Measurements from ENCODE around the gene TMEM267. TPM values are rescaled to one million over a fixed set of nuclear protein-coding genes. Genes with fewer than 3 reads are reported as not detected.
"Not testable (repeated sequence)": the region's sequence is repeated elsewhere in the genome, so short reads cannot be mapped to it uniquely, and the experiment has no call there.

The TMEM267 gene
- total RNA-seq, 1 donor, result 17.4 TPM

GRCh38 chr5:43469671-43470391 lies 13.8 kb downstream of the TMEM267 start:
- H3K4me3 ChIP-seq (ENCODE audit: insufficient read depth, low read length), result no peak overlapping the region
- peaks cover 3% of the 10 kb centered on the region for H3K9me3 ChIP-seq (ENCODE audit: low read depth, low read length)
- H4K20me1 ChIP-seq (ENCODE audit: insufficient read depth, low read length), result no peaks in the 10 kb centered on the region
- H3K4me1 ChIP-seq (ENCODE audit: insufficient read depth, low read length), result no peaks in the 10 kb centered on the region
- no peak for TF ChIP-seq CTCF (IDR thresholded peaks at IDR 0.05; ENCODE audit: extremely low read depth, low read depth, low read length)
- no peak for DNase-seq (ENCODE audit: insufficient read length, low spot score, missing footprints)
- H3K4me2 ChIP-seq (ENCODE audit: insufficient read depth, low read length), result no peak overlapping the region
- H3K27me3 ChIP-seq (ENCODE audit: insufficient read depth, low read length), result no peaks in the 10 kb centered on the region
- H3K79me2 ChIP-seq (ENCODE audit: insufficient read depth, low read length), result peaks cover 46% of the 10 kb centered on the region
- peaks cover 16% of the 10 kb centered on the region for H3K36me3 ChIP-seq (ENCODE audit: insufficient read depth, low read length)
- H3K27ac ChIP-seq (ENCODE audit: low read depth, low read length), result no peak overlapping the region
- no peak overlapping the region for H2AFZ ChIP-seq (ENCODE audit: low read length)

DNA sequence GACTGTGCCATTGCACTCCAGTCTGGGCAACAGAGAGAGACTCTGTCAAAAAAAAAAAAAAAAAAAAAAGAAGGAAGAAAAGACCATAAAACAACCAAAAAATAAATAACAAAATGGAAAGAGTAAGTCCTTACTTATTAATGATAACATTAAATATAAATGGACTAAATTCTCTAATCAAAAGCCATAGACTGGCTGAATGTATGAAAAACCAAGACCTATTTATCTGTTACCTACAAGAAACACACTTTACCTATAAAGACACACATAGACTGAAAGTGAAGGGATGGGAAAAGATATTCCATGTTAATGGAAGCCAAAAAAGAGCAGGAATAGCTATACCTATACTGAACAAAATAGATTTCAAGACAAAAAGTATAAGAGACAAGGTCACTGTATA lies 16.6 kb downstream of the TMEM267 start:
- H3K27me3 ChIP-seq (ENCODE audit: insufficient read depth, low read length), result no peaks in the 10 kb centered on the region

DNA sequence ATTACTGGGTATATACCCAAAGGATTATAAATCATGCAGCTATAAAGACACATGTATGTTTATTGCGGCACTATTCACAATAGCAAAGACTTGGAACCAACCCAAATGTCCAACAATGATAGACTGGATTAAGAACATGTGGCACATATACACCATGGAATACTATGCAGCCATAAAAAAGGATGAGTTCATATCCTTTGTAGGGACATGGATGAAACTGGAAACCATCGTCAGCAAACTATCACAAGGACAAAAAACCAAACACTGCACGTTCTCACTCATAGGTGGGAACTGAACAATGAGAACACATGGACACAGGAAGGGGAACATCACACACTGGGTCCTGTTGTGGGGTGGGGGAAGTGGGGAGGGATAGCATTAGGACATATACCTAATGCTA lies 18.2 kb downstream of the TMEM267 start:
- not testable (repeated sequence) for H2AFZ ChIP-seq (ENCODE audit: low read length); H3K27ac ChIP-seq (ENCODE audit: low read depth, low read length); H3K4me1 ChIP-seq (ENCODE audit: insufficient read depth, low read length); H3K4me3 ChIP-seq (ENCODE audit: insufficient read depth, low read length); H3K27me3 ChIP-seq (ENCODE audit: insufficient read depth, low read length); H3K4me2 ChIP-seq (ENCODE audit: insufficient read depth, low read length); H3K9me3 ChIP-seq (ENCODE audit: low read depth, low read length); DNase-seq (ENCODE audit: insufficient read length, low spot score, missing footprints); H4K20me1 ChIP-seq (ENCODE audit: insufficient read depth, low read length)
- Histone ChIP-seq H3K79me2 (ENCODE audit: insufficient read depth, low read length) (peaks cover 41% of the 10 kb centered on the region), H3K36me3 (ENCODE audit: insufficient read depth, low read length) (peaks cover 14% of the 10 kb centered on the region)

More for the DNA sequence above, 16.6 kb downstream of the TMEM267 start:
- H4K20me1 ChIP-seq (ENCODE audit: insufficient read depth, low read length), result no peaks in the 10 kb centered on the region
- H3K4me2 ChIP-seq (ENCODE audit: insufficient read depth, low read length), result no peak overlapping the region
- H2AFZ ChIP-seq (ENCODE audit: low read length), result no peak overlapping the region
- no peak for TF ChIP-seq CTCF (IDR thresholded peaks at IDR 0.05; ENCODE audit: extremely low read depth, low read depth, low read length)
- no peaks in the 10 kb centered on the region for H3K4me1 ChIP-seq (ENCODE audit: insufficient read depth, low read length)
- H3K4me3 ChIP-seq (ENCODE audit: insufficient read depth, low read length), result no peak overlapping the region
- no peak overlapping the region for H3K27ac ChIP-seq (ENCODE audit: low read depth, low read length)
- peaks cover 3% of the 10 kb centered on the region for H3K9me3 ChIP-seq (ENCODE audit: low read depth, low read length)
- DNase-seq (ENCODE audit: insufficient read length, low spot score, missing footprints), result no peak
- H3K36me3 ChIP-seq (ENCODE audit: insufficient read depth, low read length), result peaks cover 14% of the 10 kb centered on the region
- peaks cover 38% of the 10 kb centered on the region for H3K79me2 ChIP-seq (ENCODE audit: insufficient read depth, low read length)

DNA sequence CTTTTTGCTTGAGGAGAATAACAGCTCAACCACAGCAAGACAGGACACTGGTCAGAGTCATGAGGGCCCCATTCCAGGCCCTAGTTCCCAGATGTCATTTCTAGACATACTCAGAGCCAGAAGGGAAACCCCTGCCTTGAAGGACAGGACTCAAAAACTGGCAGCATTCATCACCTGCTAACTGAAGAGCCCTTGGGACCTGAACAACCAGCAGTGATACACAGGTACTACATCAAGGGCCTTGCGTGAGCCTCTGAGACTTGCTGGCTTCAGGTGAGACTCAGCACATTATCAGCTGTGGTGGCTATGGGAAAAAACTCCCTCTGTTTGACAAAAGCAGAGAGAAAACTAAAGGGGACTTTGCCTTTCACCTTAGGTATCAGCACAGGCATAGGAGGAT lies 22.6 kb downstream of the TMEM267 start:
- Histone ChIP-seq H2AFZ (ENCODE audit: low read length) (no peak overlapping the region), H3K27me3 (ENCODE audit: insufficient read depth, low read length) (no peaks in the 10 kb centered on the region), H3K4me2 (ENCODE audit: insufficient read depth, low read length) (no peak overlapping the region), H3K79me2 (ENCODE audit: insufficient read depth, low read length) (peaks cover 25% of the 10 kb centered on the region), H3K36me3 (ENCODE audit: insufficient read depth, low read length) (no peaks in the 10 kb centered on the region), H3K9me3 (ENCODE audit: low read depth, low read length) (no peaks in the 10 kb centered on the region), H3K4me3 (ENCODE audit: insufficient read depth, low read length) (no peak overlapping the region), H4K20me1 (ENCODE audit: insufficient read depth, low read length) (no peaks in the 10 kb centered on the region), H3K27ac (ENCODE audit: low read depth, low read length) (no peak overlapping the region), H3K4me1 (ENCODE audit: insufficient read depth, low read length) (no peaks in the 10 kb centered on the region)
- DNase-seq (ENCODE audit: insufficient read length, low spot score, missing footprints), result no peak
- no peak for TF ChIP-seq CTCF (IDR thresholded peaks at IDR 0.05; ENCODE audit: extremely low read depth, low read depth, low read length)
